SK-N-MC (cell line): ENCODE data around the gene STRADB.
"Not testable (repeated sequence)": the region's sequence is repeated elsewhere in the genome, so short reads cannot be mapped to it uniquely, and the experiment has no call there.

Experiments used
- DNase-seq: peaks from one replicate; pipeline ENCODE4 v3.0.0-alpha.2; 2011; ENCODE audit warnings: low read depth, low spot score
- H3K27ac ChIP-seq: fragments of 200-600 bp; sonication (generic); 2 replicates; pipeline ENCODE4 v1.5.1; 2016; ENCODE audit warnings: mixed run types
- H3K36me3 ChIP-seq: fragments of 200-600 bp; sonication (generic); 2 replicates; pipeline ENCODE4 v1.6.1; 2017; ENCODE audit warnings: antibody characterized with exemption, low read length, mixed read lengths; ENCODE audit not compliant: insufficient read depth
- H3K4me3 ChIP-seq: fragments of 200-600 bp; sonication (generic); 2 replicates; pipeline ENCODE4 v1.5.1; 2016
- H3K9ac ChIP-seq: fragments of 200-600 bp; sonication (generic); 2 replicates; pipeline ENCODE4 v1.8.0; 2017; ENCODE audit warnings: mixed run types, mixed read lengths; ENCODE audit not compliant: insufficient read length
- H3K9me3 ChIP-seq: fragments of 200-600 bp; sonication (generic); 2 replicates; pipeline ENCODE4 v1.6.1; 2017; ENCODE audit warnings: low read depth, mild to moderate bottlenecking, antibody characterized with exemption, low read length, moderate library complexity, mixed read lengths
- EZH2 ChIP-seq: fragments of 200-600 bp; sonication (generic); IDR thresholded peaks from one replicate; pipeline ENCODE4 v1.6.1; 2017; ENCODE audit warnings: antibody characterized with exemption
- FOXP2 ChIP-seq: optimal IDR thresholded peaks from 2 replicates; pipeline ENCODE3; 2011; ENCODE audit warnings: mild to moderate bottlenecking, moderate library complexity; ENCODE audit not compliant: insufficient read depth; ENCODE audit errors: extremely low read length, control extremely low read depth
- POLR2AphosphoS5 ChIP-seq: IDR thresholded peaks from 2 replicates; pipeline ENCODE4 v1.6.1; 2012; ENCODE audit warnings: mild to moderate bottlenecking, low read depth, low read length, borderline replicate concordance

The STRADB gene

GRCh38 chr2:201436141-201436540 lies 15.4 kb upstream of the STRADB start:
- no peak for DNase-seq
- Histone ChIP-seq H3K9ac (no peak overlapping the region), H3K4me3 (peak overlapping the region; percentile 20), H3K9me3 (no peaks in the 10 kb centered on the region), H3K27ac (peak overlapping the region; percentile 83), H3K36me3 (no peaks in the 10 kb centered on the region; the same call in 1 of the 2 replicates)
- TF ChIP-seq EZH2 = no peak
- TF ChIP-seq FOXP2 = no peak
- TF ChIP-seq POLR2AphosphoS5 = no peak

DNA sequence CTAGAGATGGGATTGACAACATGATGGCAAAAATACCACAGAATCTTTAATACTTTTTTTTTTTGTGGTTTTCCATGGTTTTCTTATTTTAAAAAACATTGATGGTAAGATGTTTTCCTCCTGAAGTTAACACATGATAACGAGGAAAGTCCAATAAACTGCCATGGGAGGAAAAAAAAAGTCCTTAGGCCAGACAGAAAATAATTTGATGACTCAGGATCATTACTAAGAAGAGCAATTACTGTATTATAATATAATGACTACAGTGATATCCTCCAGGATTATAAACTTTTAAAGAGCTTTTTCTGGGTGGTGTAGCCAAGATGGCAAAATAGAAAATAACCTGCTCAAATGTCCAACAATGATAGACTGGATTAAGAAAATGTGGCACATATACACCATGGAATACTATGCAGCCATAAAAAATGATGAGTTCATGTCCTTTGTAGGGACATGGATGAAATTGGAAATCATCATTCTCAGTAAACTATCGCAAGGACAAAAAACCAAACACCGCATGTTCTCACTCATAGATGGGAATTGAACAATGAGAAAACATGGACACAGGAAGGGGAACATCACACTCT lies 12.1 kb upstream of the STRADB start:
- DNase-seq, H3K4me3 ChIP-seq, H3K9ac ChIP-seq, H3K9me3 ChIP-seq, H3K36me3 ChIP-seq, H3K27ac ChIP-seq: not testable (repeated sequence)

GRCh38 chr2:201440182-201440581 lies 11.4 kb upstream of the STRADB start:
- Histone ChIP-seq H3K36me3 (no peaks in the 10 kb centered on the region), H3K9me3 (no peaks in the 10 kb centered on the region), H3K27ac (no peak overlapping the region), H3K9ac (no peak overlapping the region), H3K4me3 (no peak overlapping the region)
- DNase-seq = no peak
- TF ChIP-seq FOXP2 (no peak), EZH2 (no peak), POLR2AphosphoS5 (no peak)

DNA sequence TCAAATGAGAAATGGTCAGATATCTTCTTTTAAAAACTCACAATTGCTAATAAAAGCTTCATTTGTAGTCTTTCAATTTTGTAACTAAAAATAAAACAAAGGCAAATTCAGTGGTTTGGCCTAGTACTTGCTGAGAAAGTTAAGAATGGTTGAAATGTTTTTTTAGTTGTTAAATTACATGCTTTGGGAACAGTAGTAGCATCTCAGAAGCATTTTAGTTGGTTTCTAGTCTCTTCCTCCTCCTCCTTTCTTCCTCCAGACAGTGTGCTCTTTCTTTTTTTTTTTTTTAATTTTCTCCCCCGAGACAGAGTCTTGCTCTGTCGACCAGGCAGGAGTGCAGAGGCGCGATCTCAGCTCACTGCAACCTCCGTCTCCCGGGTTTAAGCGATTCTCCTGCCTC lies 10.1 kb upstream of the STRADB start:
- Histone ChIP-seq H3K9me3 (no peaks in the 10 kb centered on the region), H3K36me3 (no peaks in the 10 kb centered on the region), H3K27ac (no peak overlapping the region), H3K4me3 (no peak overlapping the region), H3K9ac (no peak overlapping the region)
- no peak for DNase-seq
- TF ChIP-seq EZH2 = no peak
- no peak for TF ChIP-seq FOXP2
- TF ChIP-seq POLR2AphosphoS5 = no peak

GRCh38 chr2:201444746-201445465 lies 6.6 kb upstream of the STRADB start:
- DNase-seq = no peak
- Histone ChIP-seq H3K4me3 (no peak overlapping the region), H3K36me3 (no peaks in the 10 kb centered on the region), H3K27ac (no peak overlapping the region), H3K9ac (no peak overlapping the region), H3K9me3 (no peaks in the 10 kb centered on the region)
- TF ChIP-seq POLR2AphosphoS5 (no peak), FOXP2 (no peak), EZH2 (no peak)

DNA sequence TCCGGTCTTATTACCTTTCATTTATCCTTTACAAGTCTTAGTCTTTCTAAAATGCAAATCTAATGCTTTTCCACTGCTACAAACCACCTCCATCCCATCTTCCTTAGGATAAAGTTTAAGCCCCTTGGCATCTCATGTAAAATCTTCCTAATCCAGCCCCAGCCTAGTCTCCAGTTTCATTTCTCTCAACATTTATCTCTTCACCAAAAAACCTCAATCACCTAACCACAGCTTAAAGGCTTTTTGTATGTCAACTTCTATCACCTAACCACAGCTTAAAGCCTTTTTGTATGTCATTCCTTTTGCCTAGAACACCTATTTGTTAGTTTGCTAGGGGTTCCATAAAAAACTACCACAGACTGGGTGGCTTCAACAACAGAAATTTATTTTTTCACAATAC lies 4.5 kb upstream of the STRADB start:
- no peak for TF ChIP-seq FOXP2
- no peak for TF ChIP-seq POLR2AphosphoS5
- no peak for TF ChIP-seq EZH2
- no peaks in the 10 kb centered on the region for H3K36me3 ChIP-seq
- no peaks in the 10 kb centered on the region for H3K9me3 ChIP-seq
- no peak overlapping the region for H3K27ac ChIP-seq
- H3K9ac ChIP-seq = no peak overlapping the region
- no peak for DNase-seq
- no peak overlapping the region for H3K4me3 ChIP-seq

DNA sequence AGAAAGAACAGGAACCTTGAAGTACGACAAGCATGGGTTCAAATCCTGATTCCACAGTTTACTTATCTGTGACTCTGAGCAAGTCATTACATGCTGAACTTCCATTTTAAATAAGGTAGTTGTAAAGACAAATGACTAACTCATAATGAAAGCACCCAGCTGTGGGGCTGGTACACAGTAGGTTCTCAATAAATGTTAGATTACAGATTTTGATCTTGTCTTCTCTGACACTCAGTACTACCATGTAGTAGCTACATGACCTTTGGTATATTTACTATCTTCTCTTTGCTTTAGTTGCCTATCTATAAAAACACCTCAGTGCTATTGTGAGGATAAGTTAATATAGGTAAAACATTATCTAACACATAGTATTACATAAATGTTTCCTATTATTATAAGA lies 3.5 kb upstream of the STRADB start:
- Histone ChIP-seq H3K9me3 (no peaks in the 10 kb centered on the region), H3K9ac (no peak overlapping the region), H3K27ac (no peak overlapping the region), H3K36me3 (no peaks in the 10 kb centered on the region), H3K4me3 (no peak overlapping the region)
- TF ChIP-seq POLR2AphosphoS5 = no peak
- TF ChIP-seq EZH2 = no peak
- no peak for TF ChIP-seq FOXP2
- no peak for DNase-seq

DNA sequence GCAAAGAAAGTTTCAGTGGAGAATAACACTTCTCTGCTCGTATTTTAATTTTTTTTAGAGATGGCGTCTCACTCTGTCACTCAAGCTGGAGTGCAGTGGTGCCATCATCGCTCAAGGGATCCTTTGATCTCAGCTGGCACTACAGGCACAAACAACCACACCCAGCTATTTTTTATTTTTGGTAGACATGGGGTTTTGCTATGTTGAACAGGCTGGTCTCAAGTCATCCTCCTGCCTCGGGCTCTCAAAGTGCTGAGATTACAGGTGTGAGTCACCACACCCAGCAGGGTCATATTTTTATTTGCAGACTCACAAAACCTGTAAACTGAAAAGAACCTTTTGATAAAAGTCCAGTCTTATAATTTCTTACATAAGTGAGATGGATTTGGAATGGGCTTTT lies 2.8 kb upstream of the STRADB start:
- Histone ChIP-seq H3K9me3 (no peaks in the 10 kb centered on the region), H3K4me3 (no peak overlapping the region), H3K36me3 (no peaks in the 10 kb centered on the region), H3K27ac (no peak overlapping the region), H3K9ac (no peak overlapping the region)
- TF ChIP-seq FOXP2 (no peak), EZH2 (no peak), POLR2AphosphoS5 (no peak)
- DNase-seq = no peak

GRCh38 chr2:201450954-201451291 lies 617 bp upstream of the STRADB start:
- DNase-seq = no peak
- H3K27ac ChIP-seq = no peak overlapping the region

More at GRCh38 chr2:201450954-201451291, 617 bp upstream of the STRADB start:
- peak overlapping the region; percentile 84 for H3K9ac ChIP-seq
- H3K9me3 ChIP-seq = no peaks in the 10 kb centered on the region
- TF ChIP-seq EZH2 = no peak
- no peak for TF ChIP-seq FOXP2
- no peak for TF ChIP-seq POLR2AphosphoS5
- H3K4me3 ChIP-seq = peak overlapping the region; percentile 96
- no peaks in the 10 kb centered on the region for H3K36me3 ChIP-seq
